Coronary artery (tissue), 2 donors: ENCODE results near the gene GMFB.

Experiments used
- DNase-seq: peaks from one replicate; pipeline ENCODE4 v3.0.0-alpha.2; 2017; ENCODE audit warnings: low spot score
- H3K27ac ChIP-seq, 2 donors: fragments of 200-600 bp; sonication (generic); one replicate each; pipeline ENCODE4 v1.5.1; 2016 to 2019
- H3K4me3 ChIP-seq: fragments of 200-600 bp; sonication (generic); 2 replicates; pipeline ENCODE4 v1.5.1; 2016; ENCODE audit warnings: mild to moderate bottlenecking, moderate library complexity
- CTCF ChIP-seq: fragments of 200-600 bp; sonication (generic); IDR thresholded peaks from one replicate; pipeline ENCODE4 v1.5.1; 2019; ENCODE audit warnings: antibody characterized with exemption

GMFB gene

GRCh38 chr14:54486685-54487084 is 2.1 kb downstream of the GMFB start:
- DNase-seq, result no peak
- H3K4me3 ChIP-seq, result no peak overlapping the region
- H3K27ac ChIP-seq, result no peak overlapping the region
- no peak for TF ChIP-seq CTCF

- DNase-seq, result no peak
- TF ChIP-seq CTCF, result no peak
- H3K27ac ChIP-seq, result no peak overlapping the region
- H3K4me3 ChIP-seq, result no peak overlapping the region
Measured at GRCh38 chr14:54483846-54484245, 4.9 kb downstream of the GMFB start.

GRCh38 chr14:54483073-54483745 is 5.6 kb downstream of the GMFB start:
- no peak overlapping the region for H3K4me3 ChIP-seq
- no peak overlapping the region for H3K27ac ChIP-seq
- no peak for TF ChIP-seq CTCF
- no peak for DNase-seq

- no peak for DNase-seq
- TF ChIP-seq CTCF, result no peak
- H3K4me3 ChIP-seq, result no peak overlapping the region
- H3K27ac ChIP-seq, result no peak overlapping the region
Measured at GRCh38 chr14:54481695-54482094, 7.1 kb downstream of the GMFB start.

GRCh38 chr14:54480830-54481562 is 7.8 kb downstream of the GMFB start:
- no peak overlapping the region for H3K4me3 ChIP-seq
- no peak for DNase-seq
- no peak overlapping the region for H3K27ac ChIP-seq
- TF ChIP-seq CTCF, result no peak

GRCh38 chr14:54478636-54479215 is 10.1 kb downstream of the GMFB start:
- no peak for TF ChIP-seq CTCF
- no peak overlapping the region for H3K27ac ChIP-seq
- no peak for DNase-seq
- H3K4me3 ChIP-seq, result no peak overlapping the region
